Right lobe of liver (tissue), 4 donors: Measurements from ENCODE around the gene SSBP2.

Source experiments
- CTCF ChIP-seq, 4 donors: fragments of 200-600 bp in 3 of 4; fragments of 450-650 bp in 1 of 4; IDR thresholded peaks; one replicate each; pipeline versions ENCODE4 v1.5.1 to v1.8.0; 2016 to 2022; ENCODE audit warnings: antibody characterized with exemption in 4 of 4, mild to moderate bottlenecking in 2 of 4
- POLR2A ChIP-seq: fragments of 450-650 bp; IDR thresholded peaks from one replicate; pipeline ENCODE4 v1.6.1; 2017; ENCODE audit warnings: antibody characterized with exemption, mild to moderate bottlenecking
- donor health status: DM: no; HTN: no; CAD: no.
- donor health status: DM: no; HTN: no; CAD: no.
- donor health status: DM: no; HTN: yes; CAD: no.

DNA sequence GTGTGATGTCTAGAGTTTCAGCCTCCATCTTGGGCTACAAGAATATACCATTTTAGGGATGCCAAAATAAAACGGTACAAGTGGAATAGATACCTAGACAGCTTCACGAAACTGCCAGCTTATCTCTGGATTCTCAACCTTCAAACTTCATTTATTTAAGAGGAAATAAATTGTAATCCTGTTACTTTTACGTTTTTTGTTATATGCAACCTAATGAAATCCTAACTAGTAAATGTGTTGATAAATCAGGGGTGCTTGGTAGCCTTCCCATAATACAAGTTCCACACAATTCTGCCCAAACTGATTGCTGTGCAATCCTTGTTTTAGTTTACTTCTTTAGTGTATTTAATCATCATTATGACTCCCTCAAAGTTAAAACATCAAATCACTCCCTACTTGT lies 75.5 kb downstream of the SSBP2 start:
- TF ChIP-seq POLR2A = no peak
- TF ChIP-seq CTCF (IDR thresholded peaks at IDR 0.05) = no peak
